ENCODE measurements around the gene KDM1B.

The KDM1B gene, protein sequence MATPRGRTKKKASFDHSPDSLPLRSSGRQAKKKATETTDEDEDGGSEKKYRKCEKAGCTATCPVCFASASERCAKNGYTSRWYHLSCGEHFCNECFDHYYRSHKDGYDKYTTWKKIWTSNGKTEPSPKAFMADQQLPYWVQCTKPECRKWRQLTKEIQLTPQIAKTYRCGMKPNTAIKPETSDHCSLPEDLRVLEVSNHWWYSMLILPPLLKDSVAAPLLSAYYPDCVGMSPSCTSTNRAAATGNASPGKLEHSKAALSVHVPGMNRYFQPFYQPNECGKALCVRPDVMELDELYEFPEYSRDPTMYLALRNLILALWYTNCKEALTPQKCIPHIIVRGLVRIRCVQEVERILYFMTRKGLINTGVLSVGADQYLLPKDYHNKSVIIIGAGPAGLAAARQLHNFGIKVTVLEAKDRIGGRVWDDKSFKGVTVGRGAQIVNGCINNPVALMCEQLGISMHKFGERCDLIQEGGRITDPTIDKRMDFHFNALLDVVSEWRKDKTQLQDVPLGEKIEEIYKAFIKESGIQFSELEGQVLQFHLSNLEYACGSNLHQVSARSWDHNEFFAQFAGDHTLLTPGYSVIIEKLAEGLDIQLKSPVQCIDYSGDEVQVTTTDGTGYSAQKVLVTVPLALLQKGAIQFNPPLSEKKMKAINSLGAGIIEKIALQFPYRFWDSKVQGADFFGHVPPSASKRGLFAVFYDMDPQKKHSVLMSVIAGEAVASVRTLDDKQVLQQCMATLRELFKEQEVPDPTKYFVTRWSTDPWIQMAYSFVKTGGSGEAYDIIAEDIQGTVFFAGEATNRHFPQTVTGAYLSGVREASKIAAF

DNA sequence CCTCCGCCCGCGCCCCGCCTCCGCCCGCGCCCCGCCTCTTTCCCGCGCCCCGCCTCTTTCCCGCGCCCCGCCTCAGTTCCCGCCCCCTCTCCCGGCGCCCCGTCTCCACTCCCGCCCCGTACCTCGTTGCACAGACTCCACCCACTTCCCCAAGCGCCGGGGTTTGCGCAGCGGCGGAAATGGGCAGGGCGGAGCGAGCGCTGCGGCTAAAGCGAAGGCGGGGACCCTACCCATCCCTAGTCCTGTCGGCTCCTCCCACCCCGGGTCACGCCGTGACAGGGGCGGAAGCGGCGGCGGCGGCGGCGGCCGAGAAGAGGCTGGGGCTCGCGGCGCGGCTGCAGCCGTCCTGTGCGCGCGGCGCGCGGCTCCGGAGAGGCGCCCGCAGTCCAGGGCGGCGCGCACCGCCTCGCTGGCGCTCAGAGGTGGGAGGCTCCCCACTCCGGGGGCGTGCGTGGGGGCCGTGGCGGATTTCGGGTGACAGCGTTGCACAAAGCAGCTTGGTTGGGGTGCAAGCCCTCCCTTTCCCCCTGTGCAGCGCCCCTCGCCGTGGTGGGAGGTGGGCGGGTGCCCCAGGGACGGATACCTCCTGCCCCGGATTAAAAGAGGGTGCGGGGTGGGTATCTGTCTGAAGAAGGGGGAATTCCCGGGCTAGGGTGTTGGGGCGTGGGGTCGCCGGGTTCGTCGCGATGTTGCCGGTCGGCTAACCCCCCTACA lies at the start of gene KDM1B:
TSS of gene KDM1B (plus strand) at position 273 of the 714 bp plus-strand sequence. CDS start 4,474 bp downstream, outside the sequence.
- no peak for TF ChIP-seq ZFX (IDR thresholded peaks at IDR 0.05; ENCODE audit: borderline replicate concordance)
- TF ChIP-seq, protein P1, sequence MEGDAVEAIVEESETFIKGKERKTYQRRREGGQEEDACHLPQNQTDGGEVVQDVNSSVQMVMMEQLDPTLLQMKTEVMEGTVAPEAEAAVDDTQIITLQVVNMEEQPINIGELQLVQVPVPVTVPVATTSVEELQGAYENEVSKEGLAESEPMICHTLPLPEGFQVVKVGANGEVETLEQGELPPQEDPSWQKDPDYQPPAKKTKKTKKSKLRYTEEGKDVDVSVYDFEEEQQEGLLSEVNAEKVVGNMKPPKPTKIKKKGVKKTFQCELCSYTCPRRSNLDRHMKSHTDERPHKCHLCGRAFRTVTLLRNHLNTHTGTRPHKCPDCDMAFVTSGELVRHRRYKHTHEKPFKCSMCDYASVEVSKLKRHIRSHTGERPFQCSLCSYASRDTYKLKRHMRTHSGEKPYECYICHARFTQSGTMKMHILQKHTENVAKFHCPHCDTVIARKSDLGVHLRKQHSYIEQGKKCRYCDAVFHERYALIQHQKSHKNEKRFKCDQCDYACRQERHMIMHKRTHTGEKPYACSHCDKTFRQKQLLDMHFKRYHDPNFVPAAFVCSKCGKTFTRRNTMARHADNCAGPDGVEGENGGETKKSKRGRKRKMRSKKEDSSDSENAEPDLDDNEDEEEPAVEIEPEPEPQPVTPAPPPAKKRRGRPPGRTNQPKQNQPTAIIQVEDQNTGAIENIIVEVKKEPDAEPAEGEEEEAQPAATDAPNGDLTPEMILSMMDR (IDR thresholded peaks at IDR 0.05) = no peak
- peak within 1 kb of the TSS; percentile 62 for H3K27ac ChIP-seq

DNA sequence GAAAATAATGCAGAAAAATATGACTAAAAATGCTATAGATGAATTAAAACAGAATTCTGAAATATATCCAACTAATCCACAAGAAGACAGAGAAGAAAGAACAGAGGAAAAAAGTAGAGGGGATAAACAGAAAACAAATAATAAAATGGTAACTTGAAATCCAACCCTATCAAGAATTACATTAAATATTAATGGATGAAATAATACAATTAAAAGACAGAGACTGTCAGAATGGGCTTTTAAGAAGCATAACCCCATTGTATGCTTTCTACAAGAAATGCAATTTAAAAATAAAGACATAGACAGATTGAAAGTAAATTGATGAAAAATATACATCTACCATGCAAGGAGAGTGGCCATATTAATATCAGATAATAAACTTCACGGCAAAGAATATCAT lies 48.2 kb upstream of the KDM1B start:
- no peak for TF ChIP-seq ZFX (IDR thresholded peaks at IDR 0.05; ENCODE audit: borderline replicate concordance)
- TF ChIP-seq, protein P1 (IDR thresholded peaks at IDR 0.05) = no peak
- no peak overlapping the region for H3K27ac ChIP-seq

DNA sequence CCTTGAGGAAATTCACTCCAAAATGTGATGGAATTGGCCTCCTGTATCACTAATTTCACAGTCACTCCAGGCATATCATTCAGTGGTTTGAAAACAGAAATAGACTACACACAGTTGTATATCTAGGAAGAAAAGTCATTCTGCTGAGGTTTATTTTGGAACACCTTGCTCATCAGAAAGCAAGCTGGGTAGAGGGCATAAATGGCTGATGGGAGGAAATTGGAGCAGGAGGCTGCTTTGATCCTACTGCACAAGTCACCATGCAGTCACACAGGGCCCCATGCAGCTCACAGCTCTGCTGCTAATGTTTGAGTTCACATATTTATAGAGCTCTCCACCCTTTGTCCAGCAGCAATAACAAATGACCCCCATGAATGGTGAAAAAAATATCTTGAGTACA lies 45.1 kb upstream of the KDM1B start:
- TF ChIP-seq ZFX (IDR thresholded peaks at IDR 0.05; ENCODE audit: borderline replicate concordance) = no peak
- TF ChIP-seq, protein P1 (IDR thresholded peaks at IDR 0.05) = no peak
- H3K27ac ChIP-seq = no peak overlapping the region

DNA sequence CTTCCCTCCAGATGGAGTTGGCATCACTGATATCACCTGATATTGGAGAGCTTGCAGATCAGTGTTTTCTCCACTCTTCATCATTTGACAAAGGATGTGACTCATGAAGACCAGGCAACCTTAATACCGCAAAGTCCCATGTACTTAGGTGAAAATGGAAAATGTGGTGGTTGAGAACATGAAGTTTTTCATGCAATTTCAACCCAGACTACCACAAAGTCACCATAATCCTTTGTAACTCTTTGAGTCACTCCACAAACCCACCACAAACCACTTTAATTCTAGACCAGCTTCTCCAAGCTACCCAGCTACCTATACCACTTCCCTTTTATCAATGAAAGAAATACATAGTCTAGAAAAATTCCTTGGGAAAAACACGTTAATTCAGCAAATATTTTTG lies 39.9 kb upstream of the KDM1B start:
- no peak overlapping the region for H3K27ac ChIP-seq
- TF ChIP-seq ZFX (IDR thresholded peaks at IDR 0.05; ENCODE audit: borderline replicate concordance) = no peak
- TF ChIP-seq, protein P1 (IDR thresholded peaks at IDR 0.05) = no peak

DNA sequence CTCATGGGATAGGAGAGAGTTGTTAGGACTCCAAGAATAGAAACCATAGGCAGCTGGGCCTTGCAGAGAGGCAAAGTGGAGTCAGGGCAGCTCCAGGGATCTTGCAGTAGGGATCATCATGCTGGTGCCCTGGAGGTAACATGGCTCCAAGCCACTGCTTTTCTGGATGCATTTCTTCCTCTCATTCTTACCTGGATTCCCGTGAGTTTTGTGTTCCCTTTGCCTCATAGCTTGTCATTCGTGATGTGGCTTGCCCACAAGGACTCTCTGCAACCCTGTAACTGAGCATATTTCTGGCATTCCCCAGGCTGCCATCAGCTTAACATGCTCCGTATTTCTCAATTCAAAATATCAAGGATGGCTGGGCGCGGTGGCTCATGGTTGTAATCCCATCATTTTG lies 38.1 kb upstream of the KDM1B start:
- TF ChIP-seq ZFX (IDR thresholded peaks at IDR 0.05; ENCODE audit: borderline replicate concordance) = no peak
- TF ChIP-seq, protein P1 (IDR thresholded peaks at IDR 0.05) = no peak
- no peak overlapping the region for H3K27ac ChIP-seq

DNA sequence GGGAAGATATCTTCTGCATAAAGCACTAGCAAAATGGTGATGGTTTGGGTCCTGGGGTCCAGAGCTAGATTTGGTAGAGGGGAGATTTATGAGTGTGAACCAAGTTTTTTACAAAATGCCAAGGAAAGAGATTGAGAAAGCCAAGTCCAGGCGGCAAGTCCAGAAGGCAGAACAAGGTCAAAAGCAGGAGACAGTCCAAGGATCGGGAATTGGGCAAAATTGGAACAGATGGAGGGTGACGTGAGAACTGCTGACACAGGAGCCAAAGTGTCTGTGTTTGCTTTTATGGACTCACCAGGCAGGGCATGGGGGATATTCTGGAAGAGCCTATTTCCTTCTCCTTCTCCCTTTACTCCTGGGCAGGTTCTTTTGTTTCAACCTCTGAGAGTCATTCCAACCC lies 36.9 kb upstream of the KDM1B start:
- TF ChIP-seq, protein P1 (IDR thresholded peaks at IDR 0.05) = no peak
- TF ChIP-seq ZFX (IDR thresholded peaks at IDR 0.05; ENCODE audit: borderline replicate concordance) = no peak
- no peak overlapping the region for H3K27ac ChIP-seq

Data from 22Rv1 (cell line).